ENCODE results near the gene TMPRSS11A.

- TF ChIP-seq, protein P1, sequence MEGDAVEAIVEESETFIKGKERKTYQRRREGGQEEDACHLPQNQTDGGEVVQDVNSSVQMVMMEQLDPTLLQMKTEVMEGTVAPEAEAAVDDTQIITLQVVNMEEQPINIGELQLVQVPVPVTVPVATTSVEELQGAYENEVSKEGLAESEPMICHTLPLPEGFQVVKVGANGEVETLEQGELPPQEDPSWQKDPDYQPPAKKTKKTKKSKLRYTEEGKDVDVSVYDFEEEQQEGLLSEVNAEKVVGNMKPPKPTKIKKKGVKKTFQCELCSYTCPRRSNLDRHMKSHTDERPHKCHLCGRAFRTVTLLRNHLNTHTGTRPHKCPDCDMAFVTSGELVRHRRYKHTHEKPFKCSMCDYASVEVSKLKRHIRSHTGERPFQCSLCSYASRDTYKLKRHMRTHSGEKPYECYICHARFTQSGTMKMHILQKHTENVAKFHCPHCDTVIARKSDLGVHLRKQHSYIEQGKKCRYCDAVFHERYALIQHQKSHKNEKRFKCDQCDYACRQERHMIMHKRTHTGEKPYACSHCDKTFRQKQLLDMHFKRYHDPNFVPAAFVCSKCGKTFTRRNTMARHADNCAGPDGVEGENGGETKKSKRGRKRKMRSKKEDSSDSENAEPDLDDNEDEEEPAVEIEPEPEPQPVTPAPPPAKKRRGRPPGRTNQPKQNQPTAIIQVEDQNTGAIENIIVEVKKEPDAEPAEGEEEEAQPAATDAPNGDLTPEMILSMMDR (IDR thresholded peaks at IDR 0.05), result no peak
- TF ChIP-seq POLR2AphosphoS5 (IDR thresholded peaks at IDR 0.05), result no peak
- no peak for TF ChIP-seq POLR2A (IDR thresholded peaks at IDR 0.05)
- TF ChIP-seq EP300 (IDR thresholded peaks at IDR 0.05), result no peak
Measured at GRCh38 chr4:67954890-67955289, 8.4 kb downstream of the TMPRSS11A start.
